Posterior vena cava (tissue), 2 donors: ENCODE measurements around the gene RBBP8. TPM values are rescaled to one million over a fixed set of nuclear protein-coding genes. Genes with fewer than 3 reads are reported as not detected.
"Not testable (repeated sequence)": the region's sequence is repeated elsewhere in the genome, so short reads cannot be mapped to it uniquely, and the experiment has no call there.

Experiments
- DNase-seq: peaks from one replicate; pipeline ENCODE4 v3.0.0-alpha.2; 2020; ENCODE audit warnings: low spot score
- intact Hi-C, 2 donors: fragments of 100-400 bp; cut with DNase I; formaldehyde crosslinking; loops; one replicate each; pipeline versions ENCODE4 v1.14.1 to v1.14.2; 2022 to 2023
- long read RNA-seq, 2 donors: library from polyadenylated mRNA; unstranded; transcript quantifications; one replicate each; pipeline ENCODE4 v2.0.0, GENCODE V29; 2020 to 2021
- total RNA-seq, 2 donors: library from RNA; stranded (reverse); fragmentation: NEBNext Ultra II Directional; extraction: Animal tissue kit (Norgen Biotek cat#: 25700); gene quantifications; one replicate each; pipeline ENCODE4 v1.2.1, GENCODE V29; 2021
- donor health status: DM: yes; HTN: yes; CAD: no.
- donor health status: DM: yes; HTN: yes; CAD: no.

Gene RBBP8
- 10 to 100 TPM; 16.0 to 31.3 TPM for total RNA-seq
- long read RNA-seq, donor 1, partial matches to known transcripts, result 3 of 9 reads
- long read RNA-seq, donor 1, other reads (novel, unspliced or antisense), result 3 of 9 reads
- long read RNA-seq, donor 2, partial matches to known transcripts, result 47 of 53 reads
- long read RNA-seq, donor 2, other reads (novel, unspliced or antisense), result 5 of 53 reads

DNA sequence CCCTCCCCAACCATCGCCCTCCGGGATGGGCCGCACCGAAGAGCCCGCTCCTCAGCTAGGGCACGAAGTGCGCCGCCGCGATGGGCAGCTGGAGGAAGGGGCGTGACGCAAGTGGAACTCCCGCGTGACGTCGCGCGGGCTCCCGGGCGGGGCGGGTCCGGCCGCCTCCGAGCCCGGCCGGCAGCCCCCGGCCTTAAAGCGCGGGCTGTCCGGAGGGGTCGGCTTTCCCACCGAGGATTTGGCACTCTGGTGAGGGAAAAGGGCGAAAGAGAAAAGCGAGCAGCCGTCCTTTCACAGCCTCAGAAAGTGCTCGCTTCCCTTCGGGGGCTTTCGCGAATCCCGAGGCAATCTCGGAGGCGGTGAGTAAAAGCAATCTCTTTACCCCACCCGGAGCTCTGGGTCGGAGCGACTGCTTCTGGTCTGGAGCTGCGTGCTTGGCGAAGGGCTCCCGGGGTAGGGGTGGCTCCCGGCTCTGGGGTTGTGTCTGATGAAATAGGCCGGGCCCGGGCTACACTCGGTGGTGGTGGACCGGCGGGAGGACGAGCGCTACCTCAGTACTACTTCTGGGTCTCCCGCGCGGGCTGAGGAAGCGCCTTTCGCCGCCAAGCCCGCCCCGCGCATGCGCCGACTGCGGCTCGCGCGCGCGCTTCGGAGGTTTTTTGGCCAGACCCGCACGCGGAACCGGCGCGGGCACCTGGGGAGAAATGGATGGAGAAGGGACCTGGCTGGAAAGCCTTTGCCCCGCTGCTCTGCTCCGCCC lies at the start of gene RBBP8:
RBBP8 (plus strand) TSS at position 123 of the 760 bp plus-strand sequence. CDS start 3,524 bp downstream, outside the sequence.
- intact Hi-C loops, result no loop called here
- peak; percentile 95 for DNase-seq

DNA sequence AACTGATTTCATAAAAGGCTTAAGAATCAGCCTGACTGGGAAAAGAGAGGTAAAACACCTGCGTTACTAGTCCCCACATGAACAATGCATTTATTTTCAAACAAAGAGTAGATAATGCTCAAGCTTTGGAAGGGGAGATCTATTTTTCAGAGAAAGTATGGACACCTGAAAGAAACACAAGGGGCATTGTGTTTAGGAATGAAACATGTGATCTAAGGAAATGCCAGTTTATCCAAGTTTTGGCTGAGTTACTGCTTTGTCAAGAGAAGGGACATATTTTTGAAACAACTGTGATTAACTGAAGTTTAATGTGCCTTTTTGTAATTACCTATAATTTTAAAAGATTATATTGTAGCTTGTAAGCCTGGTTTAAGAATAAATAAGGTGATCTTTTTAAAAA lies 49.3 kb upstream of the RBBP8 start:
- intact Hi-C loops, result loop anchor here in 1 of 2 donors (5.0 kb wide), 1 partner anchor 532 kb away; no protein-coding TSS in a partner anchor

DNA sequence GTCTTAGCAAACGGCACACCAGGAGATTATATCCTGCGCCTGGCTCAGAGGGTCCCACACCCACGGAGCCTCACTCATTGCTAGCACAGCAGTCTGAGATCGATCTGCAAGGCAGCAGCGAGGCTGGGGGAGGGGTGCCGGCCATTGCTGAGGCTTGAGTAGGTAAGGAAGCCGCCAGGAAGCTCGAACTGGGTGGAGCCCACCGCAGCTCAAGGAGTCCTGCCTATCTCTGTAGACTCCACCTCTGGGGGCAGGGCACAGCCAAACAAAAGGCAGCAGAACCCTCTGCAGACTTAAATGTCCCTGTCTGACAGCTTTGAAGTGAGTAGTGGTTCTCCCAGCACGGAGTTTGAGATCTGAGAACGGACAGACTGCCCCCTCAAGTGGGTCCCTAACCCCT lies 47.4 kb upstream of the RBBP8 start:
- intact Hi-C loops, result not testable (repeated sequence)
- peak; percentile 48 for DNase-seq

More for the DNA sequence above, 49.3 kb upstream of the RBBP8 start:
- DNase-seq, result no peak

DNA sequence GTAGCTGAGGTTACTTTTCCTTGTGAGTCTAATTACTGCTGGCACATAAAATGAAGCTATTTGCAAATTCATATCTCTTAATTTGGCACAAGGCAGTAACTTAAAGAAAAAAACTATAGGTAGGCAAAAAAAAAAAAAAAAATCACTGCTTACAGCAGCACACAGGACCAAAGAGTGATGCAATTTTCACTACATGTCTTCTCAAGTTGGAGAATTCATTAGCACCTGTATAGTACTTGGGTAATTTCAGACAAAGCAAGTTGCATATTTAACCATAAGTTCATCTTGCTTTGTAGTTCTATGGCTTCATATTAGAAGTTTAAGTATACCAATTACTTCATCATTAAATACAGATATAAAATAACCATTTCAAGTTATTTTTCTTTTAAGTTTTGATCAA lies 33.7 kb upstream of the RBBP8 start:
- intact Hi-C loops, result no loop called here
- no peak for DNase-seq

DNA sequence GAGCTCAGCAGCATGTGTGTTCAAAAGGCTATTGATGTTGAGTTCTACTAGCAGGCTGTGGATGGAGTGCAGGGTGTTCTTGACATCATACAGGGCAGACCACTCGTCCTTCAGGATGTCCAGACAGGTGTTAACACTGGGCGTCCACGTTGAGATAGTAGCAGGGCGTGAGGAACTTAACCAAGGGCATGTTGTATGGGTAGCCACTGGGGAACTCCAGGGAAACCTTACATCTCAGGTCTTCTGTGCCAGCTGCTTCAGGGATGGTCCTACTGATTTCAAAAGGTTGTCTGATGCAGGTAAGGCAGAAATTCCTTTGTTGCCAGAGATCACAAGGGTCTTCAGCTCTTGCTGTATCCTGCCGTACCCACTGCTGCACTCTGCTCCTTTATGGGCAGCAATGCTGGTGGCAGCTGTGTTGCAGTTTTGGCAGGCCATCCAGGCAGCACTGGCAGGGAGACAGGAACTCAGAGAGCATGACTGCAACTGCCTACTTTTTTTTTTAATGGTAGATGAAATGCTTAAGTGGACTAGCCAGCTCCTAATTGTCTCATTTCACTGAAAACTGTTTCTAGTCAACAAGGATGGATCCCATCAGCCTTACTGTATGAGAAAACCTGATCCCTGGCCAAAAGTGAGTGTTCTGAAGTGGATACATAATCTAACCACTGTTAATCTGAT lies 32.4 kb upstream of the RBBP8 start:
- intact Hi-C loops, result no loop called here
- DNase-seq, result no peak

DNA sequence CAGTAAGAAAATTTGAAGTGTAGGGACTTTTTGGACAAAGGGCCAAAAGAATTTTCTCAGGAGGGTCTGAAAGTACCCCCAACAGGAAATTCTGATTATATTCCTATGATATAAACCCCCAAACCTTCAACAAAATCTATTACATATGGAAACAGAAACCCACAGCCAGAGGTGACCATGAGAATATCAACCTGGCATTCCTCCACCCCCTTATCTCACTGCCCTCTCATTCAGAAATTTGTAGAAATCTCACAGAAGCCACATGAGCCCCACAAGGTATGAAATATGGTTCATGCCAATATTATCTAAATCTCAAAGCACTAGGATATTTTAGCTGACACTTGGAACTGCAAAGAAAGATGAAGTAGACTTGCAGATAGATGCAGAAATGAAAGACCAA lies 31.0 kb upstream of the RBBP8 start:
- intact Hi-C loops, result no loop called here

DNA sequence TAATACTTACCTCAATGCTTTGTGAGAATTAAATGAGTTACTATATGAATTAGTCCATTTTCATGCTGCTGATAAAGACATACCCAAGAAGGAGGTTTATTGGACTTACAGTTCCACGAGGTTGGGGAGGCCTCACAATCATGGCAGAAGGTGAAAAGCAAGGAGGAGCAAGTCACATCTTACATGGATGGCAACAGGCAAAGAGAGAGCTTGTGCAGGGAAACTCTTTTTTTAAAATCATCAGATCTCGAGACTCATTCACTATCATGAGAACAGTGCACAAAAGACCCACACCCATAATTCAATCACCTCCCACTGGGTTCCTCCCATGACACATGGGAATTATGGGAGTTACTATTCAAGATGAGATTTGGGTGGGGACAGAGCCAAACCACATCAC lies 29.9 kb upstream of the RBBP8 start:
- DNase-seq, intact Hi-C loops: not testable (repeated sequence)

More for the DNA sequence above, 31.0 kb upstream of the RBBP8 start:
- no peak for DNase-seq

DNA sequence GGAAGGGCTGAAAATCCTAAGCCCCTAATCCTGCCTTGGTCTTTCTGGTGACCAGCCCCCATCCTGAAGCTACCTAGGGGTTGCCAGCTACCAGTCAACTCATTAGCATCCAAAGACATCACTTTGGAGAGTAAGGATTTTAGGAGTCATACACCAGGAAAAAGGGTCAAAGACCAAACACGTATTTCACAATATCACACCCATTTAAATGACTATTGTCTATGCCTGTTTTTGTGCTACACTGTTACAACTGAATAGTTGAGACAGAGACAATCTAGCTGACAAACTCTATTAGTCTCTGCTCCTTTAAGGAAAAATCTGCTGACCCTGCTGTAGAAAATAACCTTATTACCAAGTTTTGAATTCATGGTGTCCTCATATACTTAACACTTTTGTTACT lies 21.0 kb upstream of the RBBP8 start:
- DNase-seq, result no peak
- intact Hi-C loops, result no loop called here

DNA sequence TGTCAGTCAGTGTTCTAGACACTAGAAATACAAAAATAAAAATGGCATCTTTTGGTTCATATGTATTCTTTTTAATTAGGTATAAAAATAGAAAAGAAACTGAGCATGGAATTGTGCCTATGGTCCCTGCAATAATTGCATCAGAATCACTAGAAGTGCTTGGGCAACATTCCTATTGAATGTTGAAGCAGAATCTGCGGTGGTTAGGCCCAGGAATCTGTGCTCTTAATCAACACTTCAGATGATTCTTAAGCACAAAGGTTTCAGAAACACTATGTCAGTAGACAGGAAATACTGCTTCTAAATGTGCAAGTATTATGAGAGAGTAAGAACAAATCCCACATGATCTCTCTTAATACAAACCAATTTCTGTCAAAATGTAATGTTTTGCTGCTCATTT lies 20.3 kb upstream of the RBBP8 start:
- intact Hi-C loops, result no loop called here
- no peak for DNase-seq

DNA sequence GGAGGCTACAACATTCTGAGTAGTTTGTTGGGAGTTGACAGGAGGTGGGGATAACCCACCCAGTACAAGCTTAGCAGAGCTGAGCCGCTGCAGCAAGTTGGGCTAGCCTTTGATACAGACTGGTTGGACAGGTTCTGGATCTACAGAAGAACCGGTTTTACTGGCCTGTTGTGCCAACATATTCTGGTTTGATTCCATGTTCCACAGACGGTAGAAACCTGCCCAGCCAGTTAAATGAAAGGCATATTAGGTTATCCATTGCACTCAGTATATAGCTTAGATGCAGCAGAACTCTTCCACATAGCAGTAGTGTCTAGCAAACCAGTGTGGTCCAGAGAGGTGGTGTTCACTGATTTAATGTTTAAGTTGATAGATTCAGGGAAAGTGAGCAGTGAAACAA lies 19.3 kb upstream of the RBBP8 start:
- no peak for DNase-seq
- intact Hi-C loops, result no loop called here

DNA sequence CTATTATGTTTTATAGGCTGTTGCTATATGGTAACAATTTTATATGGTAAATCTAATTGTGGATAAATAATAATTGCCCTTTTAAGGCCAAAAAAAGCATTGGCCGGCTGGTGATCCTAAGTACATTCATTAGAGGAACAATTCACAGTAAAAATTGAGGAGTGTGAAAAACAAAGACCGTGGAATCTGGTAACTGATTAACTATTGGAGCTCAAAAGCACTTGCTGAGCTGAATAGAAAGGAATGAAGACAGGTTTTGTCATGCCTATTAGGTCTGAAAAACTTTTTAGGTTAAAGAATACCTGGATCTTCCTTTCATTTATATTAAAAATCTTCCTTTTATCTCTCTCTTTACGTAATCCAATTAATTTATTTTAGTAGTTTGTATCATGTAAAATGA lies 18.5 kb upstream of the RBBP8 start:
- no peak for DNase-seq

DNA sequence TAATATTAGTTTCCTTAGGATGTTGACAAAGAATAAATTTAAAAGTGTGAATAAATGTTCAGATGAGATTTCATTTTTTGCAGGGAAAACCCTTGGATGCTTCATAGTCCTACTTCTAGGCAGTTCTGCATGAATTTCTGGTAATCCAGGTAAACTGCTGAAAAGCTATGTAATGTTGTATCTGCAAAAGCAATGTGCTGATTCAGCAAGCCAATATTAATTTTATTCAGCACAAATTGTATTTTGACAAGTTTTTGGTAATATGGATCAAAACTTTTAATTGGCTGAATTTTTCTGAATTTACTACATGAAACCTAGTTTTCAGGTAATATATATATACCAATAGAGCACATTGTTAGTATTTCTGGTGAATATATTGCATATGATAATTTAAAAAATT lies 17.8 kb upstream of the RBBP8 start:
- DNase-seq, result no peak
- intact Hi-C loops, result no loop called here

More for the DNA sequence above, 18.5 kb upstream of the RBBP8 start:
- intact Hi-C loops, result no loop called here

DNA sequence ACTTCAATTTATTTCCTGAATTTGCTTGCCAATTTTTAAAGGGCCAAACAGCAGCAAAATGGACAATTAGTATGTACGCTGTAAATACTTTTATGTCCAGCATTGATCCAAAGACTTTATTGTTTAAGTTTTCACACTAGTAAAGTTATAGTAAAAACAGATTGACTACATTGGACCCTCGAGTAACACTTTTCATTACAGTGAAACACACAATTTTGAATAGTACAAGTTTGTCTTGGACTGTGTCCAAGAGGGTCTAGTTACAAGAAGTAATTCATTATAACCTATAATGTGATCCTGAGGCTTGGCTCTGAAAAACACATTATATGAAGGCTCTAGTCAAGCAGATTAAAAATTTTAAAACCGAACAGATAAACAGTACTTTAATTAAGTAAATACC lies 11.4 kb upstream of the RBBP8 start:
- intact Hi-C loops, result no loop called here
- no peak for DNase-seq

DNA sequence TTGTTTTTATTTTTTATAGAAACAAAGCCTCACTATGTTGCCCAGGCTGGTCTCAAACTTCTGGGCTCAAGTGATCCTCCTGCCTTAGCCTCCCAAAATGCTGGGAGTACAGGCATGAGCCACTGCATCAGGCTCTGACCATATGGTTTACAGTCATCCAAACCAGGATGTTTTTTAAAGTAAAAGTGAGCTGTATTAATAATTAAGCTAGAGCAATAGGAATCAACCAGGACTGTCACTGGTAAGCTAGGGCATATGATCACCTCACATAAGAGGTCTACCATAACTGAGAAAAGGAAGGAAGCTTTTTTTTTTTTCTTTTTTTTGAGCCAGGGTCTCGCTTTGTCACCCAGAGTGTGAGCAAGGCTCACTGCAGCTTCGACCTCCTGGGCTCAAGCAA lies 8.5 kb upstream of the RBBP8 start:
- intact Hi-C loops, result no loop called here

DNA sequence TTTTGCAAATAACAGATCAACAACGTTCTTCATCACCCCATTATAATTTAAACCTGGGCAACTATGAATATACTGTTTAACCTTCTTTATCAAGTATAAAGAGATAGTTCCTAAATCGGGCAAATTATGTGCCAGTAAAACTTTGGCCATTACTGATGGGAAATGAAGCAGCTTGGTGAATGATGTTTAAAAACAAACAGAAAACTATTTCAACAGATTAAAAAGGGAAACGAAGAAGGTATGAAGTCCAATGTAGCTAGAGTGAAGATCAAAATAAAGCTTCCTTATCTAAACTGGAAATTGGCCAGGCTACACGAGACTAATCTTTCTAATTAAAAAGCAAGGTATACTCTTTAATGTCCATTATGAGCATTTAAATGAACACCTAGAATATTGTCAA lies 6.7 kb upstream of the RBBP8 start:
- intact Hi-C loops, result no loop called here
- DNase-seq, result no peak

More for the DNA sequence above, 8.5 kb upstream of the RBBP8 start:
- no peak for DNase-seq

DNA sequence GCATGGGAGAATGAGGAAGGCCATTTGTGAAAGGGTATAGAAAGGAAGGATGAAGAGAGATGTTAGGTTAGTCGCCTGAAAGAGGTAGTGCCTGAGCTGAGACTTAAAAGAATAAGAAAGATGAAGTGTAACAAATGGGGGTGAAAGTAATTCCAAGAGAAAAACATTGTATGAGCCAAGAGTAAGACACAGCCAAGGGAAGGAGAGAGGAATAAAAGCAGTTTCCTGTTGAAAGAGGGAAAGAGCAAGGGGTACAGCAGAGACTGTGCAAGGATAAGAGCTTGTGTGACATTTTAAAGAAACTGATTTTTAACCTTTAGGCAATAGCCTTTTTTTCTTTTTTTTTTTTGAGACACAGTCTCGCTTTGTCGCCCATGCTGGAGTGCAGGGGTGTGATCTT lies 4.8 kb upstream of the RBBP8 start:
- no peak for DNase-seq
- intact Hi-C loops, result no loop called here

DNA sequence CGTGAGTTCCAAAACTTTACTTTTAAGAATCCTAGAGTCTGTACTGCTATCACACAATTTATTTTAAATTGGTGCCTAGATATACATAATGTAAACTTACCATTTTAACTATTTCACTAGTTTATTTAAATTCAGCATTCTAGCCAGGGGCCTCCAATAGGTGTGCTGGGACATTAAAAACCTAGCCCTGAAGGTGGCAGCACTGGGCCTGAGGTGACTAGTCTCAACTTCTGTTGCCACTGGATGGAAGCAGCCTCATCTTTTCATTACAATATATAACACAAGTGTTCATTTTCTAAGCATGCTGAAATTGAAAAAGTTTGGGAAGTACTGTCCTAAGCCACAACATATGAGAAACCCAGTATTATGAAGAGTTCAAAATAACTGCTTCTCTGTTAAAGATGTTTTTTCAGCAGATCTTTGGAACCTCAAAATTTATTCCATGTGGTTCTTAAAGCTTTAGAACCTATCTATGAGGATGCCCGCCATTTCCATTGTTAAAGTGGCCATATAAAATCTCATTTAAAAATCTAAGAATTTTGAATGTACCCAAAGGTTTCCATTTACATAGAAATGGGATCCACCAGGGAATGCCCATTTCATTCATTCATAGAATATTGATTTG lies 2.9 kb upstream of the RBBP8 start:
- DNase-seq, result peak; percentile 84
- intact Hi-C loops, result no loop called here

DNA sequence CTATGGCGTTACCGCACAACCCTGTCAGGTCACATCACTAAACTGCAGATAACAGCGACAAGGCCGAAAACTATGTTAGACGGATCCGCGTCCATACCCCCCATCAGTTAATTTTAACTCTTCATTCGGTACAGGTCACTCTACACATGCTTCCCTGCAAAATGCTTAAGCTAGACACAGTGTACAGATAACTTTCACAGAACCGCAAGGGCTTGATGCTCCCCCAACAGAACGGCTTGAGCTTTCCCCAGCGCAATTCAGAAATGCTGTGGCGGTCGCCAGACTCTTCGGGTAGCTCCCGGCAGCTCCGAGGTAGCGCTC lies 283 bp upstream of the RBBP8 start:
- no peak for DNase-seq
- intact Hi-C loops, result no loop called here

DNA sequence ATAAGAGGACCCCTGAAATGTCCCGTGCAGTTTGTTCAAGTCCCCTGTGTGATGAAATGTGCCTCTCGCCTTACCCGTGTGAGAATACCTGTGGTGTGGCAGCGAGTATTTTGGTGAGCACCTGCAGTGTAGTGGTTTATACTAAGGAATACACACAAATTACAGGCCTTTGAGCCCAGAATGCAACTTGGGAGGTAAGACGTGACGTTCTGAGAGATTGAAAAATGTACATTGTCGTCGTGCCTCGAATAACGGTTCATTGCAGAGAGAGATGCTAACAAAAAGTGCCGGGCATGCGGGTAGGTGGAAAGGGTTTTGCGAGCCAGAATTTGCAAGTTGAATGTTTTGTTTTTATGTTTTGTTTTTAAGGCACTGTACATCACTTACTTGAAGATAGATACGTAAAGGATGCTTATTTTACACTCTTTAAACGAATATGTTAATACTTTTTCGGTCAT lies 867 bp downstream of the RBBP8 start:
- intact Hi-C loops, result no loop called here
- no peak for DNase-seq

DNA sequence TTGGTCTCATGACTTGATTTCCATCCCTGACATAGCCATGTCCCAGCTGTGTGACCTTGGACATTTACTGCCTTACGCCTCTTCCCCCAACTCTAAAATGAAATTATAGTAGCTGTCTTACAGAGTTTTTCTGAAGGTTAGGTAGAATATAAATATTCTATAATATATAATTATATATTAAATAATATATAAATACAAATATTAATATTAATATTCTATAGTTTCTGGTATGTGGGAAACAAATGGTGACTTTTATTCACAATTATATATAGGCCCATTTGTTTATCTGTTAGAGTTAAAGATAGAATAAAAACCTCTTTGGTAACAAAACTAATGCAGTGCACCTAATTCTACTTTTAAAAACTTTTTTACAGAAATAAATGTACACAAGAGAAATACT lies 1.7 kb downstream of the RBBP8 start:
- intact Hi-C loops, result no loop called here

More for the DNA sequence above, 1.7 kb downstream of the RBBP8 start:
- DNase-seq, result no peak
